NOMO-1 (cell line): ENCODE data around the gene TNK2.
"Not testable (repeated sequence)": the region's sequence is repeated elsewhere in the genome, so short reads cannot be mapped to it uniquely, and the experiment has no call there.

Experiments used
- DNase-seq, 2 experiments: peaks; one replicate each; lab custom pipeline; 2025; ENCODE audit not compliant: unreplicated experiment in 2 of 2; lab: John Stamatoyannopoulos, UW

Gene TNK2

GRCh38 chr3:195918176-195918575, 9.8 kb upstream of the TNK2 start:
- no peak for DNase-seq

- no peak for DNase-seq
Measured at GRCh38 chr3:195916991-195917390, 8.6 kb upstream of the TNK2 start.

GRCh38 chr3:195916291-195916690, 7.9 kb upstream of the TNK2 start:
- no peak for DNase-seq

DNA sequence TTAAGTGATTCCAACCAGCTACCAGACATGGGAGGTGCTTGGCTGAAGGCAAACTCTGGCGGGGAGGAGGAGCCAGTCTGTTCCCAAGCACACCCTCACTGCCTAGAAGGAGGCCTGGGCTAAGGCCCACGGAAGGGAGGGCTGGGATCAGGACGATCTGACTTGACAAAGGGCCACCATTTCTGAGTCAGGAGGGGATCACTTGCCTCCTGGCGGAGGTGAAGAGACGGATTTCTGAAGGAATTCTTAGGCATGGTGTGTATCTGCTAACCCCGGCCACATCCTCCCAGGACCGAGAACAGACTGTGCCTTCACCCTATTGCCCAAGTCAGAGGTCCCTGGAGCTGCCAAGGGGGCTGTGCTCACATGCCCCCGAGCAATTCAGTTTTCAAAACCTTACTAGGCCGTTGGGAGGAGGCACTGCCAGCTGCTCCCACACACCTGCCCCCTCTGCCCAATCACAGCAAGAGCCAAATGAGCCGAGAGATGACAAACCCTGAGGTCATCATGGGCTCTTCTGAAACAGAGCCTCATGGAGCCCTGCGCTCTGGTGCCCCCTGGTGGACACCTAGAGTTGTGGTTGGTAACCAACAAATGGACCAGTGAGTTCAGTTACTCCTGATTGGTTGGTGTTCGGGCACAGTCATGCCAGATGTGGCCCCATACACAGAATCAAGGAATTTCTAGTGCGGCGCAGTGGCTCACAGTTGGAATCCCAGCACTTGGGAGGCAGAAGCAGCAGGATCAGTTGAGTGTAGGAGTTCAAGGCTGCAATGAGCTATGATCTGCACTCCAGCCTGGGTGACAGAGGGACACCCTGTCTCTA, 6.5 kb upstream of the TNK2 start:
- DNase-seq: no peak

DNA sequence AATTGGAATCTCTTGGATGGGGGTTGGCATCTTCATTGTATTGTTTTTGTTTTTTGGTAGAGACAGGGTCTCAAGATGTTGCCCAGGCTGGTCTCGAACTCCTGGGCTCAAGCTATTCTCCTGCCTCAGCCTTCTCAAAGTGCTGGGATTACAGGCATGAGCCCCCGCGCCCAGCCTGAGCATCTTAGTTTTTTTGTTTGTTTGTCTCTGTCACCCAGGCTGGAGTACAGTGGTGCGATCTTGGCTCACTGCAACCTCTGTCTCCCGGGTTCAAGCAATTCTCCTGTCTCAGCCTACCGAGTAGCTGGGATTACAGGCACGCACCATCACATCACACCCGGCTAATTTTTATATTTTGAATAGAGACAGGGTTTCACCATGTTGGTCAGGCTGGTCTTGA, 5.8 kb upstream of the TNK2 start:
- DNase-seq: not testable (repeated sequence)

DNA sequence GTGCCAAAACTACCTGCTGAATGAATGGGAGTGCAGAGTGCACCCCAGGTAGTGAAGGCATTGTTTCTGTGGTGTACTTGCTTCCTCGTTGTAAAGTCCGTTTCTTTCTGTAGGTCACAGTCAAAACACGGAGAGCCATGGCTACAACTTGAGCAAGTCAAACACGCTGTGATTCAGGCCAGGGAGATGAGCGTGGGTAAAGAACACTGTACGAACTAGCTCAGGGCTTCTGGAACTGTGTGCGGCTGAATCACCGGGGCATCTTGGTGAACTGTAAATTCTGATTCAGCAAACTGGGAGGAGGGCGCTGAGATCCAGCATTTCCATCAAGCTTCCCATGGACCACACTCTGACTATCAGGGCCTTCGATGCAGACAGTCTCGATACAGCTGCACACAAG, 5.0 kb upstream of the TNK2 start:
- DNase-seq: no peak

GRCh38 chr3:195911946-195912270, 3.6 kb upstream of the TNK2 start:
- DNase-seq: no peak

DNA sequence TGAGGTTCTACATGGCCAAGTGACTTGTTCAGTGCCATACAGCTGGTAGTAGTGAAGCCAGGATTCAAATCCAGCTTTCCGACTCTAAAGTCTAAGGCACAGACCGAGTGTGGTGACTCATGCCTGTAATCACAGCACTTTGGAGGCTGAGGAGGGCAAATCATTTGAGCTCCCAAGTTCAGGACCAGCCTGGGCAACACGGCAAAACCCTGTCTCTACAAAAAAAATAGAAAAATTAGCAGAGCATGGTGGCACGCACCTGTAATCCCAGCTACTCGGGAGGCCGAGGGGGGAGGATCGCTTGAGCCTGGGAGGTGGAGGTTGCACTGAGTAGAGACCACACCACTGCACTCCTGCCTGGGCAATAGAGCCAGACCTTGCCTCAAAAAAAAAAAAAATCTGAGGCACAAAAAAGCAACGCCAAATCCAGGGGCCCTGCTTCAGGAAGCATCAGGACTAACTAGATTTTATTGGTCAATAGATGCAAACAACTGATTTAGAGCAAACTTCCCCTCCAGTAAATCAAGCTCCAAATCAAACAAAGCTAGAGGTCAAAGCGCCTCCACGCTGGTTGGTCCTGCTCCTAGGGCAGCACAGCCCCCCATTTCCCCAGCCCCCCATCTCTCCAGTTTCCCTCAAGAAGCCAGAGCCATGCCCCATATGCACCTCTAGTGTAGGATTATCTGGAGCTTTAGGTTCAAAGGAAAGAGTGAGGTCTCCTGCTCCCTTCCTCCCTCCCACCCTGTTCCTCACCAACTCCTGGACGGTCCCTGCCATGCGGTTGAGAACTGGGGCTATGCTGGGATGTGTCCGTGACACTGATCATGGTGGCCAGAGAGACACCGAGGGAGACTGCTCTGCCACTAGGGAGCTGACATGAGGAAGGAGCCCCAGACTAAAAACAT, 2.9 kb upstream of the TNK2 start:
- no peak for DNase-seq

- no peak for DNase-seq
Measured at GRCh38 chr3:195910499-195910845, 2.1 kb upstream of the TNK2 start.

GRCh38 chr3:195909644-195910498, 1.5 kb upstream of the TNK2 start:
- peak; percentile 69 to 90 for DNase-seq

- DNase-seq: peak; percentile 68 to 88
Measured at GRCh38 chr3:195908694-195909581, 587 bp upstream of the TNK2 start.

GRCh38 chr3:195907684-195907933, 742 bp downstream of the TNK2 start:
- DNase-seq: no peak

- peak; percentile 75 to 86 for DNase-seq
Measured at GRCh38 chr3:195906865-195907683, 1.3 kb downstream of the TNK2 start.

GRCh38 chr3:195905970-195906864, 2.1 kb downstream of the TNK2 start:
- peak in 1 of 2 experiments; percentile 66 for DNase-seq

GRCh38 chr3:195904368-195904767, 4.0 kb downstream of the TNK2 start:
- peak; percentile 72 to 93 for DNase-seq

DNA sequence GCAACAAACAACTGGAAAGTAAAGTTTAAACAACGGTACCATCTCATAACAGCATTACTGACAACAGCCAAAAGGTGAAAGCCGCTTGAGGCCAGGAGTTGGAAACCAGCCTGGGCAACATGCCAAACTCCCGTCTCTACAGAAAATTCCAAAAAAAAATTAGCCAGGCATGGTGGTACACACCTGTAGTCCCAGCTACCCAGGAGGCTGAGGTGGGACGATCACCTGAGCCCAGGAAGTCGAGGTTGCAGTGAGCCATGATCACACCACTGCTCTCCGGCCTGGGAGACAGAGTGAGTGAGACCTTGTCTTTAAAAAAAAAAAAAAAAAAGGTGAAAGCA, 4.4 kb downstream of the TNK2 start:
- no peak for DNase-seq

GRCh38 chr3:195902634-195903033, 5.7 kb downstream of the TNK2 start:
- not testable (repeated sequence) for DNase-seq

DNA sequence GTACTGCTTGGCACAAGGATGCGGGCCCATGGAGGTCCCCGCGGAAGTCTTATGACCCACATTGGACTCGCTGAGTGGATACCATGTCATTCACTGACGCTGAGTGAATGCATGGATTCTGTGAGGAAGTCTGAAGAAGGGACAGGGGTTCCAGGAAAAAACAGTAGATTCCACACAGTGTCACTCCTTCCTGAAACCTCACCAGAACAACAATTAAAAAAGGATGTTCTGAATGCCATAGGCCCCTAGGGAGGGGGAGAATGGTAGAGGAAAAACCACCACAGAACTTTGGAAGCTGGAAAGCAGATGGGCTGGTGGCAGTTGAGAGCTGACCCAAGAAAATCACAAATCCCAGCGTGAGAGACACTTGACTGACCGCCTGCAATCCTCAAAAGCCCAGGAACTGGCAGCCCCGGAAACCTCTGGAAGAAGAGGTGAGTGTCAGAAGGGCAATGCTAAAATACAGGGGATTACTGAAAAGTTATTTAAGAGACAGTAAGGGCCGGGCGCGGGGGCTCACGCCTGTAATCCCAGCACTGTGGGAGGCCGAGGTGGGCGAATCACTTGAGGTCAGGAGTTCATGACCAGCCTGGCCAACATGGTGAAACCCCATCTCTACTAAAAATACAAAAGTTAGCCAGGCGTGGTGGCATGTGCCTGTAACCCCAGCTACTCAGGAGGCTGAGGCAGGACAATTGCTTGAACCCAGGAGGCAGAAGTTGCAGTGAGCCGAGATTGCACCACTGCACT, 6.3 kb downstream of the TNK2 start:
- not testable (repeated sequence) for DNase-seq
